HEK293 (cell line): ENCODE data around the gene STK26.

Source experiments
- CTCF ChIA-PET: fragments of 350-600 bp; formaldehyde crosslinking; extraction: SDS; loops from one replicate; lab custom pipeline; 2021; ENCODE audit warnings: antibody characterized with exemption; lab: Yijun Ruan, JAX
- POLR2A ChIA-PET: fragments of 300-600 bp; formaldehyde crosslinking; extraction: SDS; loops from one replicate; lab custom pipeline; 2020; ENCODE audit warnings: antibody characterized with exemption, inconsistent platforms; lab: Yijun Ruan, JAX
- H3K27ac ChIP-seq: fragments of 200-500 bp; sonication (Bioruptor generic); 2 replicates; pipeline ENCODE4 v1.5.1; 2014; ENCODE audit warnings: low read depth, low read length, control low read depth, inconsistent platforms; ENCODE audit errors: extremely low read depth
- H3K36me3 ChIP-seq, 2 experiments: fragments of 200-500 bp in 1 of 2; sonication (Bioruptor generic) in 1 of 2; 1 replicate in 1 of 2; 2 replicates in 1 of 2; pipeline ENCODE4 v1.5.1; 2014 to 2017; ENCODE audit warnings: inconsistent platforms in 2 of 2, low read length in 2 of 2; ENCODE audit not compliant: control insufficient read depth in 2 of 2, insufficient read depth in 1 of 2
- H3K4me1 ChIP-seq: fragments of 200-500 bp; sonication (Bioruptor generic); 2 replicates; pipeline ENCODE4 v1.5.1; 2014; ENCODE audit warnings: mild to moderate bottlenecking, low read length, inconsistent platforms; ENCODE audit not compliant: control insufficient read depth, insufficient read depth
- H3K4me3 ChIP-seq: 2 replicates; pipeline ENCODE4 v1.5.1; 2011; ENCODE audit warnings: low read depth, mild to moderate bottlenecking, control low read depth, low read length, moderate library complexity
- H3K9me3 ChIP-seq: fragments of 200-500 bp; sonication (Bioruptor generic); 2 replicates; pipeline ENCODE4 v1.5.1; 2014; ENCODE audit warnings: low read depth, low read length, inconsistent platforms; ENCODE audit not compliant: control insufficient read depth, insufficient read depth
- GLI4 ChIP-seq: fragments of 450-650 bp; formaldehyde crosslinking; IDR thresholded peaks from 2 replicates; pipeline ENCODE4 v1.5.1; 2016; ENCODE audit warnings: missing biosample characterization, missing genetic modification characterization
- GLIS1 ChIP-seq: fragments of 450-650 bp; formaldehyde crosslinking; IDR thresholded peaks from 2 replicates; pipeline ENCODE4 v1.5.1; 2016; ENCODE audit warnings: missing biosample characterization, missing genetic modification characterization
- HIC1 ChIP-seq: fragments of 450-650 bp; formaldehyde crosslinking; IDR thresholded peaks from 2 replicates; pipeline ENCODE4 v1.5.1; 2016; ENCODE audit warnings: missing biosample characterization, missing genetic modification characterization
- HOXD13 ChIP-seq: sonication (generic); formaldehyde crosslinking; IDR thresholded peaks from 2 replicates; pipeline ENCODE4 v1.8.0; 2022; ENCODE audit warnings: missing genetic modification reagents, borderline replicate concordance
- INSM2 ChIP-seq: fragments of 450-650 bp; formaldehyde crosslinking; IDR thresholded peaks from 2 replicates; pipeline ENCODE4 v1.5.1; 2016; ENCODE audit warnings: missing biosample characterization, missing genetic modification characterization
- MYNN ChIP-seq: fragments of 450-650 bp; formaldehyde crosslinking; IDR thresholded peaks from 2 replicates; pipeline ENCODE4 v1.5.1; 2016; ENCODE audit warnings: missing biosample characterization, missing genetic modification characterization, borderline replicate concordance
- OVOL3 ChIP-seq: fragments of 450-650 bp; formaldehyde crosslinking; IDR thresholded peaks from 2 replicates; pipeline ENCODE4 v1.5.1; 2016; ENCODE audit warnings: missing biosample characterization, missing genetic modification characterization
- PATZ1 ChIP-seq: fragments of 450-650 bp; formaldehyde crosslinking; IDR thresholded peaks from 2 replicates; pipeline ENCODE4 v1.5.1; 2016; ENCODE audit warnings: missing biosample characterization, missing genetic modification characterization
- WT1 ChIP-seq: fragments of 450-650 bp; formaldehyde crosslinking; IDR thresholded peaks from 2 replicates; pipeline ENCODE4 v1.5.1; 2016; ENCODE audit warnings: missing biosample characterization, missing genetic modification characterization
- ZEB2 ChIP-seq: fragments of 450-650 bp; formaldehyde crosslinking; IDR thresholded peaks from 2 replicates; pipeline ENCODE4 v1.5.1; 2016; ENCODE audit warnings: missing biosample characterization, missing genetic modification characterization
- ZNF10 ChIP-seq: fragments of 450-650 bp; formaldehyde crosslinking; IDR thresholded peaks from 2 replicates; pipeline ENCODE4 v1.5.1; 2017; ENCODE audit warnings: missing biosample characterization, missing genetic modification characterization
- ZNF112 ChIP-seq: fragments of 450-650 bp; formaldehyde crosslinking; IDR thresholded peaks from 2 replicates; pipeline ENCODE4 v1.5.0; 2017; ENCODE audit warnings: missing biosample characterization, missing genetic modification characterization
- ZNF146 ChIP-seq: fragments of 450-650 bp; formaldehyde crosslinking; IDR thresholded peaks from 2 replicates; pipeline ENCODE4 v1.5.1; 2016; ENCODE audit warnings: missing biosample characterization, missing genetic modification characterization
- ZNF324 ChIP-seq: fragments of 450-650 bp; formaldehyde crosslinking; IDR thresholded peaks from 2 replicates; pipeline ENCODE4 v1.5.1; 2016; ENCODE audit warnings: missing biosample characterization, missing genetic modification characterization
- ZNF335 ChIP-seq: fragments of 450-650 bp; formaldehyde crosslinking; conservative IDR thresholded peaks from 2 replicates; pipeline ENCODE4 v1.5.1; 2016; ENCODE audit warnings: missing biosample characterization, missing genetic modification characterization
- ZNF416 ChIP-seq: fragments of 450-650 bp; formaldehyde crosslinking; IDR thresholded peaks from 2 replicates; pipeline ENCODE4 v1.5.1; 2016; ENCODE audit warnings: missing biosample characterization, missing genetic modification characterization
- ZNF48 ChIP-seq: fragments of 450-650 bp; formaldehyde crosslinking; IDR thresholded peaks from 2 replicates; pipeline ENCODE4 v1.5.1; 2016; ENCODE audit warnings: missing biosample characterization, missing genetic modification characterization
- ZNF626 ChIP-seq: fragments of 450-650 bp; sonication (Bioruptor Pico); formaldehyde crosslinking; IDR thresholded peaks from 2 replicates; pipeline ENCODE4 v1.5.1; 2018; ENCODE audit warnings: missing biosample characterization, missing genetic modification characterization, inconsistent platforms
- ZNF654 ChIP-seq: fragments of 450-650 bp; formaldehyde crosslinking; IDR thresholded peaks from 2 replicates; pipeline ENCODE4 v1.5.1; 2016; ENCODE audit warnings: low read depth, missing biosample characterization, missing genetic modification characterization
- ZNF837 ChIP-seq: fragments of 450-650 bp; formaldehyde crosslinking; IDR thresholded peaks from 2 replicates; pipeline ENCODE4 v1.5.1; 2016; ENCODE audit warnings: missing biosample characterization, missing genetic modification characterization
- ZSCAN16 ChIP-seq: fragments of 450-650 bp; formaldehyde crosslinking; IDR thresholded peaks from 2 replicates; pipeline ENCODE4 v1.5.1; 2016; ENCODE audit warnings: missing biosample characterization, missing genetic modification characterization
- ZXDB ChIP-seq: fragments of 450-650 bp; formaldehyde crosslinking; IDR thresholded peaks from 2 replicates; pipeline ENCODE4 v1.5.1; 2016; ENCODE audit warnings: missing biosample characterization, missing genetic modification characterization
- TF ChIP-seq, protein P1 (sequence below): fragments of 450-650 bp; formaldehyde crosslinking; IDR thresholded peaks from 2 replicates; pipeline ENCODE4 v1.5.1; 2016; ENCODE audit warnings: missing biosample characterization, missing genetic modification characterization
- TF ChIP-seq, protein P2 (sequence below): fragments of 450-650 bp; formaldehyde crosslinking; IDR thresholded peaks from 2 replicates; pipeline ENCODE4 v1.5.1; 2016; ENCODE audit warnings: missing biosample characterization, missing genetic modification characterization
- TF ChIP-seq, protein P3 (sequence below): fragments of 450-650 bp; formaldehyde crosslinking; IDR thresholded peaks from 2 replicates; pipeline ENCODE4 v1.5.1; 2017; ENCODE audit warnings: missing biosample characterization, missing genetic modification characterization
- TF ChIP-seq, protein P4 (sequence below): fragments of 450-650 bp; formaldehyde crosslinking; IDR thresholded peaks from 2 replicates; pipeline ENCODE4 v1.5.1; 2016; ENCODE audit warnings: missing biosample characterization, missing genetic modification characterization

Gene STK26

DNA sequence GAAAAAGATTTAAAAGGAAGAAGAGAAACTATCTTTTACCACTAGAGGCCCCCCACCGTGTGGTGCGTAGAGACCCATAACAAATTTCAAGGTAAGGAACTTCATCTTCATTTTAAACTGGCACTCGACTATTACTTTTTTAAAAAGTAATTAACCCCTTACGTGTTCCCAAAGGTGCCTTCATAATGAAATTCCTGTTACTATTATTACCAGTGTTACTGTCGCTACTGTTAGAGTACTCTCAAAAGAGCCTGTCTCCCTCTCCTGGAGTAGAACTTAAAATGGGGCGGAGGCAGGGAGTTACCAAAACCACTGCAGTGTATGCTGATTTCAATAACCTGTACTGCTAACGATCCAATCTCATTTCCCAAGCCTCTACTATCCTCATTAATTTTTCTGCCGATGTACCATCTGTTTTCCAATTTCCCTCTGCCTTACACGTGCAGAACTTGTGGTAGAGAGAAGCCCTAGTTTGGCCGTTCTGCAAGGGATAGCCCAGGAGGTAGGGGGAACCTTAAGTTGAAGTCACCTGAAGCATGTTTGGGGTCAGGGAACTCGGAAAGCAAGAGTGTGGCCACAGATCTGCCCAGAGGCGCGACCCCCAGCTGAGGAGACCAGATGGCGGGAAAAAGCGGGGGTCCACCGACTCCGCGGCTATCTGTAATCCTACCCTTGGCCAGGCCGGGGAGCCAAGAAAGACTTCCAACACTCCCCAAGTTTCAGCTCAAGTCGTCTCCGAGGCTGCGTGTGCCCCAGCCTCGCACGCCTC, 720 bp upstream of the STK26 start (continued):
- TF ChIP-seq, protein P1, sequence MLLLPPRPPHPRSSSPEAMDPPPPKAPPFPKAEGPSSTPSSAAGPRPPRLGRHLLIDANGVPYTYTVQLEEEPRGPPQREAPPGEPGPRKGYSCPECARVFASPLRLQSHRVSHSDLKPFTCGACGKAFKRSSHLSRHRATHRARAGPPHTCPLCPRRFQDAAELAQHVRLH (tag by site-specific recombination), result no peak
- TF ChIP-seq ZEB2 (tag by site-specific recombination), result no peak
- TF ChIP-seq HIC1, result no peak
- TF ChIP-seq ZNF146 (tag by site-specific recombination), result no peak
- TF ChIP-seq, protein P2, sequence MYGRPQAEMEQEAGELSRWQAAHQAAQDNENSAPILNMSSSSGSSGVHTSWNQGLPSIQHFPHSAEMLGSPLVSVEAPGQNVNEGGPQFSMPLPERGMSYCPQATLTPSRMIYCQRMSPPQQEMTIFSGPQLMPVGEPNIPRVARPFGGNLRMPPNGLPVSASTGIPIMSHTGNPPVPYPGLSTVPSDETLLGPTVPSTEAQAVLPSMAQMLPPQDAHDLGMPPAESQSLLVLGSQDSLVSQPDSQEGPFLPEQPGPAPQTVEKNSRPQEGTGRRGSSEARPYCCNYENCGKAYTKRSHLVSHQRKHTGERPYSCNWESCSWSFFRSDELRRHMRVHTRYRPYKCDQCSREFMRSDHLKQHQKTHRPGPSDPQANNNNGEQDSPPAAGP (tag by site-specific recombination), result no peak
- peak; percentile 22; the same call in 1 of the 2 replicates for TF ChIP-seq GLIS1 (tag by site-specific recombination)
- TF ChIP-seq, protein P3, sequence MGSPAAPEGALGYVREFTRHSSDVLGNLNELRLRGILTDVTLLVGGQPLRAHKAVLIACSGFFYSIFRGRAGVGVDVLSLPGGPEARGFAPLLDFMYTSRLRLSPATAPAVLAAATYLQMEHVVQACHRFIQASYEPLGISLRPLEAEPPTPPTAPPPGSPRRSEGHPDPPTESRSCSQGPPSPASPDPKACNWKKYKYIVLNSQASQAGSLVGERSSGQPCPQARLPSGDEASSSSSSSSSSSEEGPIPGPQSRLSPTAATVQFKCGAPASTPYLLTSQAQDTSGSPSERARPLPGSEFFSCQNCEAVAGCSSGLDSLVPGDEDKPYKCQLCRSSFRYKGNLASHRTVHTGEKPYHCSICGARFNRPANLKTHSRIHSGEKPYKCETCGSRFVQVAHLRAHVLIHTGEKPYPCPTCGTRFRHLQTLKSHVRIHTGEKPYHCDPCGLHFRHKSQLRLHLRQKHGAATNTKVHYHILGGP (tag by site-specific recombination), result no peak
- no peak for TF ChIP-seq ZNF626 (tag by site-specific recombination)
- TF ChIP-seq ZXDB, result no peak
- no peak for TF ChIP-seq ZNF837 (tag by site-specific recombination)
- TF ChIP-seq ZNF324 (tag by site-specific recombination), result no peak
- TF ChIP-seq ZNF48, result no peak
- no peak for TF ChIP-seq ZNF112 (tag by site-specific recombination)
- TF ChIP-seq OVOL3 (tag by site-specific recombination), result no peak
- no peak for TF ChIP-seq INSM2 (tag by site-specific recombination)
- TF ChIP-seq ZNF416 (tag by site-specific recombination), result no peak
- TF ChIP-seq ZNF335 (tag by site-specific recombination), result peak; percentile 31
- TF ChIP-seq ZSCAN16 (tag by site-specific recombination), result no peak
- peak; percentile 6; the same call in 1 of the 2 replicates for TF ChIP-seq ZNF654
- no peak for TF ChIP-seq MYNN (tag by site-specific recombination)
- TF ChIP-seq WT1 (tag by site-specific recombination), result no peak

GRCh38 chrX:132023896-132024386, 839 bp downstream of the STK26 start:
- H3K4me1 ChIP-seq, result 0 out of 2 replicates have a peak, but pooled peaks cover 2% of the 10 kb centered on the region
- no peaks in the 10 kb centered on the region for H3K36me3 ChIP-seq
- POLR2A ChIA-PET, result interaction anchor here (0.8 to 1.2 kb wide), 5 partner anchors 8 to 48 kb away, joined by 3 to 5 read pairs (median 3); no protein-coding TSS in a partner anchor
- H3K27ac ChIP-seq, result peak overlapping the region; percentile 79
- CTCF ChIA-PET, result interaction anchor here (0.6 to 1.2 kb wide), 4 partner anchors 17 to 380 kb away, joined by 3 to 5 read pairs (median 4); no protein-coding TSS in a partner anchor
- no peaks in the 10 kb centered on the region for H3K9me3 ChIP-seq
- H3K4me3 ChIP-seq, result peak overlapping the region; percentile 76
- TF ChIP-seq GLIS1 (tag by site-specific recombination), result peak; percentile 9
- peak; percentile 28; the same call in 1 of the 2 replicates for TF ChIP-seq PATZ1 (tag by site-specific recombination)
- TF ChIP-seq HOXD13 (CRISPR knock-in tag), result no peak
- TF ChIP-seq, protein P4, sequence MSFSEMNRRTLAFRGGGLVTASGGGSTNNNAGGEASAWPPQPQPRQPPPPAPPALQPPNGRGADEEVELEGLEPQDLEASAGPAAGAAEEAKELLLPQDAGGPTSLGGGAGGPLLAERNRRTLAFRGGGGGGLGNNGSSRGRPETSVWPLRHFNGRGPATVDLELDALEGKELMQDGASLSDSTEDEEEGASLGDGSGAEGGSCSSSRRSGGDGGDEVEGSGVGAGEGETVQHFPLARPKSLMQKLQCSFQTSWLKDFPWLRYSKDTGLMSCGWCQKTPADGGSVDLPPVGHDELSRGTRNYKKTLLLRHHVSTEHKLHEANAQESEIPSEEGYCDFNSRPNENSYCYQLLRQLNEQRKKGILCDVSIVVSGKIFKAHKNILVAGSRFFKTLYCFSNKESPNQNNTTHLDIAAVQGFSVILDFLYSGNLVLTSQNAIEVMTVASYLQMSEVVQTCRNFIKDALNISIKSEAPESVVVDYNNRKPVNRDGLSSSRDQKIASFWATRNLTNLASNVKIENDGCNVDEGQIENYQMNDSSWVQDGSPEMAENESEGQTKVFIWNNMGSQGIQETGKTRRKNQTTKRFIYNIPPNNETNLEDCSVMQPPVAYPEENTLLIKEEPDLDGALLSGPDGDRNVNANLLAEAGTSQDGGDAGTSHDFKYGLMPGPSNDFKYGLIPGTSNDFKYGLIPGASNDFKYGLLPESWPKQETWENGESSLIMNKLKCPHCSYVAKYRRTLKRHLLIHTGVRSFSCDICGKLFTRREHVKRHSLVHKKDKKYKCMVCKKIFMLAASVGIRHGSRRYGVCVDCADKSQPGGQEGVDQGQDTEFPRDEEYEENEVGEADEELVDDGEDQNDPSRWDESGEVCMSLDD (tag by site-specific recombination), result peak; percentile 22; the same call in 1 of the 2 replicates
- TF ChIP-seq ZNF10 (tag by site-specific recombination), result peak; percentile 72
- no peak for TF ChIP-seq GLI4 (tag by site-specific recombination)
